Esophagus squamous epithelium (tissue), 5 donors: Measurements from ENCODE around the gene SAMD14. TPM values are rescaled to one million over a fixed set of nuclear protein-coding genes. Genes with fewer than 3 reads are reported as not detected.

Experiments
- DNase-seq: peaks from one replicate; lab custom pipeline; 2025; lab: John Stamatoyannopoulos, UW
- H3K27ac ChIP-seq, 4 donors: fragments of 200-600 bp; sonication (generic); one replicate each; pipeline ENCODE4 v1.5.1; 2016 to 2019; ENCODE audit warnings: mild to moderate bottlenecking in 1 of 4
- H3K27me3 ChIP-seq, 4 donors: fragments of 200-600 bp; sonication (generic); 1 replicate in 3 of 4; 2 replicates in 1 of 4; pipeline versions ENCODE4 v1.5.1 to v1.6.0; 2017 to 2021; ENCODE audit warnings: antibody characterized with exemption in 1 of 4
- H3K36me3 ChIP-seq, 3 donors: fragments of 200-600 bp; sonication (generic); one replicate each; pipeline ENCODE4 v1.5.1; 2016 to 2019
- H3K4me1 ChIP-seq, 3 donors: fragments of 200-600 bp; sonication (generic); one replicate each; pipeline ENCODE4 v1.5.1; 2017 to 2019
- H3K4me3 ChIP-seq, 4 donors: fragments of 200-600 bp; sonication (generic); 1 replicate in 3 of 4; 2 replicates in 1 of 4; pipeline ENCODE4 v1.5.1; 2016 to 2019; ENCODE audit warnings: mild to moderate bottlenecking in 2 of 4, moderate library complexity in 1 of 4
- H3K9me3 ChIP-seq, 3 donors: fragments of 200-600 bp; sonication (generic); one replicate each; pipeline ENCODE4 v1.5.1; 2016 to 2019
- POLR2A ChIP-seq, 4 donors: fragments of 450-650 bp; IDR thresholded peaks; one replicate each; pipeline ENCODE4 v1.6.1; 2017; ENCODE audit warnings: antibody characterized with exemption in 4 of 4, mild to moderate bottlenecking in 4 of 4, moderate library complexity in 3 of 4
- WGBS, 2 donors: methylation state at CpG; one replicate each; pipeline ENCODE4 v1.1.5; 2018; 5-methylcytosine and 5-hydroxymethylcytosine counted together
- intact Hi-C: fragments of 100-400 bp; cut with DNase I; formaldehyde crosslinking; loops from one replicate; pipeline ENCODE4 v1.15.0; 2022
- total RNA-seq, 4 donors: library from RNA; depleted of rRNA; stranded (reverse); fragments of >200 nt; gene quantifications; one replicate each; pipeline ENCODE4 v1.1.0, GENCODE V29; 2016
- TF ChIP-seq, protein P1 (sequence below), 6 experiments: fragments of 450-650 bp in 4 of 6; fragments of 200-600 bp in 2 of 6; sonication (generic) in 2 of 6; IDR thresholded peaks; one replicate each; pipeline ENCODE4 v1.5.1; 2016 to 2019; ENCODE audit warnings: antibody characterized with exemption in 6 of 6, mild to moderate bottlenecking in 4 of 6, moderate library complexity in 4 of 6
- donor health status: DM: yes; HTN: yes; CAD: no.

The SAMD14 gene
- total RNA-seq, 4 donors from 2014 or later, result 0.57 TPM; not detected in 3

- Histone ChIP-seq H3K27ac (no peak overlapping the region), H3K4me1 (peaks cover 2 to 42% (median 4%) of the 10 kb centered on the region in 3 donors), H3K4me3 (no peak overlapping the region), H3K9me3 (no peaks in the 10 kb centered on the region), H3K36me3 (no peaks in the 10 kb centered on the region), H3K27me3 (peaks cover 0 to 5% (median 0%) of the 10 kb centered on the region in 4 donors)
- no peak for TF ChIP-seq POLR2A (IDR thresholded peaks at IDR 0.05)
- TF ChIP-seq, protein P1, sequence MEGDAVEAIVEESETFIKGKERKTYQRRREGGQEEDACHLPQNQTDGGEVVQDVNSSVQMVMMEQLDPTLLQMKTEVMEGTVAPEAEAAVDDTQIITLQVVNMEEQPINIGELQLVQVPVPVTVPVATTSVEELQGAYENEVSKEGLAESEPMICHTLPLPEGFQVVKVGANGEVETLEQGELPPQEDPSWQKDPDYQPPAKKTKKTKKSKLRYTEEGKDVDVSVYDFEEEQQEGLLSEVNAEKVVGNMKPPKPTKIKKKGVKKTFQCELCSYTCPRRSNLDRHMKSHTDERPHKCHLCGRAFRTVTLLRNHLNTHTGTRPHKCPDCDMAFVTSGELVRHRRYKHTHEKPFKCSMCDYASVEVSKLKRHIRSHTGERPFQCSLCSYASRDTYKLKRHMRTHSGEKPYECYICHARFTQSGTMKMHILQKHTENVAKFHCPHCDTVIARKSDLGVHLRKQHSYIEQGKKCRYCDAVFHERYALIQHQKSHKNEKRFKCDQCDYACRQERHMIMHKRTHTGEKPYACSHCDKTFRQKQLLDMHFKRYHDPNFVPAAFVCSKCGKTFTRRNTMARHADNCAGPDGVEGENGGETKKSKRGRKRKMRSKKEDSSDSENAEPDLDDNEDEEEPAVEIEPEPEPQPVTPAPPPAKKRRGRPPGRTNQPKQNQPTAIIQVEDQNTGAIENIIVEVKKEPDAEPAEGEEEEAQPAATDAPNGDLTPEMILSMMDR (IDR thresholded peaks at IDR 0.05), result no peak
- WGBS, 2 donors, result 75 to 87% methylated on average over 7 to 8 of the region's 13 CpGs
- no peak for DNase-seq
- intact Hi-C loops, result no loop called here
These were observed 38.4 kb upstream of the SAMD14 start for GRCh38 chr17:50168319-50168718.

DNA sequence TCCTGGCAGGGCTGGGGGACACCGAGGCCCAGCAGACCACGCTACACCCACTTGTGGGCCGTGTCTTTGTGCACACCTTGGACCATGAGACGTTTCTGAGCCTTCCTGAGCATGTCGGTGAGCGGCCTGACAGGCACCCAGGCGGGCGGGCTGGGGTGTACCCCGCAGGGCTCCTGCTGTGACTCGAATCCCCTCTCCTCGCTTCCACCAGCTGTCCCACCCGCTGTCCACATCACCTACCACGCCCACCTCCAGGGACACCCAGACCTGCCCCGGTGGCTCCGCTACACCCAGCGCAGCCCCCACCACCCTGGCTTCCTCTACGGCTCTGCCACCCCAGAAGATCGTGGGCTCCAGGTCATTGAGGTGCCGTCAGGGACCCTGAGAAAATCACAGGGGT is 37.4 kb upstream of the SAMD14 start:
- Histone ChIP-seq H3K9me3 (no peaks in the 10 kb centered on the region), H3K4me3 (no peak overlapping the region), H3K4me1 (peaks cover 2 to 38% (median 4%) of the 10 kb centered on the region in 3 donors), H3K27ac (no peak overlapping the region), H3K27me3 (peaks cover 0 to 5% (median 0%) of the 10 kb centered on the region in 4 donors), H3K36me3 (no peaks in the 10 kb centered on the region)
- TF ChIP-seq, protein P1 (IDR thresholded peaks at IDR 0.05), result no peak
- TF ChIP-seq POLR2A (IDR thresholded peaks at IDR 0.05), result no peak
- DNase-seq, result no peak
- 76 to 88% methylated on average over 7 to 14 of the region's 19 CpGs for WGBS, 2 donors
- intact Hi-C loops, result no loop called here

DNA sequence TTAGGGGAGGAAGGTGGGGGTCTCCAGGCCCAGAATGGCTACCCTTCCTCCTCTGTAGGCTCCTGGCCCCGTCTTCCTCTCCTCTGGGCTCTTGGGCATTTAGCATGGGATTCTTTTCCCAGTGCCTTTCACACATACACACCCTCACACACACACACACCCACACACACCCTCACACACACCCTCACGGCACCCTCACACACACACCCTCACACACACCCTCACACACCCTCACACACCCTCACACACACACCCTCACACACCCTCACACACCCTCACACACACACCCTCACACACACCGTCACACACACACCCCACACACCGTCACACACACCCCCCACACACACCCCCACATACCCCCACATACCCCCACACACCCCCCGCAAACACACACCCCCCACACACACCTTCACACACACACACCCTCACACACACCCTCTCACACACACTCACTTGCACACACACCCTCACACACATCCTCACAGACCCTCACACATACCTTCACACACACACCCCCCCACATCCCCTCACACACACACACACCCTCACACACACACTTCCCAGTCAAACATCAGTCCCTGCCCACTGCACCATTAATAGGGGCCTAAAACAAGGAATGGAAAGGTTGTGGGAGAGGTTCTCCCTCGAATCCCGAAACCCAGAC is 36.7 kb upstream of the SAMD14 start:
- TF ChIP-seq, protein P1 (IDR thresholded peaks at IDR 0.05), result no peak
- no peak for TF ChIP-seq POLR2A (IDR thresholded peaks at IDR 0.05)
- H3K36me3 ChIP-seq, result no peaks in the 10 kb centered on the region
- H3K27ac ChIP-seq, result peak overlapping the region; percentile 50 to 92 (median 81)
- 62 to 69% methylated on average over 5 of the region's 7 CpGs for WGBS, 2 donors
- DNase-seq, result no peak
- peaks cover 2 to 45% (median 7%) of the 10 kb centered on the region in 3 donors for H3K4me1 ChIP-seq
- intact Hi-C loops, result no loop called here
- peaks cover 0 to 5% (median 0%) of the 10 kb centered on the region in 4 donors for H3K27me3 ChIP-seq
- peak overlapping the region in 3 of 4 donors; percentile 26 to 57 (median 30) for H3K4me3 ChIP-seq
- H3K9me3 ChIP-seq, result no peaks in the 10 kb centered on the region

GRCh38 chr17:50165867-50166517 is 36.0 kb upstream of the SAMD14 start, which contains the start of gene SGCA:
Gene SGCA, plus strand, starts transcription at chr17:50166005. Its CDS starts 36 bp downstream, at chr17:50166041.
- 59 to 77% methylated on average over 8 to 10 of the region's 15 CpGs for WGBS, 2 donors

More at GRCh38 chr17:50165867-50166517, 36.0 kb upstream of the SAMD14 start, which contains the start of gene SGCA:
- no peaks in the 10 kb centered on the region for H3K36me3 ChIP-seq
- DNase-seq, result no peak
- H3K27ac ChIP-seq, result peak within 1 kb of the TSS; percentile 50 to 92 (median 81)
- H3K4me1 ChIP-seq, result peaks cover 5 to 52% (median 7%) of the 10 kb centered on the region in 3 donors
- H3K9me3 ChIP-seq, result no peaks in the 10 kb centered on the region
- H3K4me3 ChIP-seq, result peak within 1 kb of the TSS in 3 of 4 donors; percentile 26 to 57 (median 30)
- TF ChIP-seq, protein P1 (IDR thresholded peaks at IDR 0.05), result peak in 1 of 6 experiments; percentile 13
- no peak for TF ChIP-seq POLR2A (IDR thresholded peaks at IDR 0.05)
- intact Hi-C loops, result no loop called here
- peaks cover 0 to 5% (median 0%) of the 10 kb centered on the region in 4 donors for H3K27me3 ChIP-seq
